Fibroblast of the aortic adventitia (primary cell): ENCODE data around the gene ASGR1. TPM values are rescaled to one million over a fixed set of nuclear protein-coding genes. Genes with fewer than 3 reads are reported as not detected.

Experiments
- DNase-seq: peaks from one replicate; pipeline ENCODE4 v3.0.0-alpha.2; 2010; ENCODE audit warnings: low read depth
- H3K4me3 ChIP-seq: 2 replicates; pipeline ENCODE4 v1.5.1; 2011; ENCODE audit warnings: low read depth, mild to moderate bottlenecking, control low read depth, low read length, moderate library complexity
- total RNA-seq: library from RNA; depleted of rRNA; stranded (reverse); fragments of >200 nt; gene quantifications from 2 replicates; pipeline ENCODE4 v1.2.3, GENCODE V29; 2012; ENCODE audit warnings: low replicate concordance
- TF ChIP-seq, protein P1 (sequence below): IDR thresholded peaks from 2 replicates; pipeline ENCODE4 v1.5.1; 2011; ENCODE audit warnings: mild to moderate bottlenecking, low read length, control low read depth, inconsistent platforms; ENCODE audit not compliant: insufficient read depth

ASGR1 gene
- total RNA-seq, 1 donor = 0.09 TPM

GRCh38 chr17:7219812-7220592 is 40.8 kb upstream of the ASGR1 start, which contains the start of the genes ACADVL and DLG4:
Gene ACADVL (plus strand): TSS chr17:7219938. CDS start chr17:7219985, 47 bp downstream.
Gene DLG4 (minus strand): TSS chr17:7219836.
- H3K4me3 ChIP-seq = peak within 1 kb of the TSS; percentile 81
- TF ChIP-seq, protein P1, sequence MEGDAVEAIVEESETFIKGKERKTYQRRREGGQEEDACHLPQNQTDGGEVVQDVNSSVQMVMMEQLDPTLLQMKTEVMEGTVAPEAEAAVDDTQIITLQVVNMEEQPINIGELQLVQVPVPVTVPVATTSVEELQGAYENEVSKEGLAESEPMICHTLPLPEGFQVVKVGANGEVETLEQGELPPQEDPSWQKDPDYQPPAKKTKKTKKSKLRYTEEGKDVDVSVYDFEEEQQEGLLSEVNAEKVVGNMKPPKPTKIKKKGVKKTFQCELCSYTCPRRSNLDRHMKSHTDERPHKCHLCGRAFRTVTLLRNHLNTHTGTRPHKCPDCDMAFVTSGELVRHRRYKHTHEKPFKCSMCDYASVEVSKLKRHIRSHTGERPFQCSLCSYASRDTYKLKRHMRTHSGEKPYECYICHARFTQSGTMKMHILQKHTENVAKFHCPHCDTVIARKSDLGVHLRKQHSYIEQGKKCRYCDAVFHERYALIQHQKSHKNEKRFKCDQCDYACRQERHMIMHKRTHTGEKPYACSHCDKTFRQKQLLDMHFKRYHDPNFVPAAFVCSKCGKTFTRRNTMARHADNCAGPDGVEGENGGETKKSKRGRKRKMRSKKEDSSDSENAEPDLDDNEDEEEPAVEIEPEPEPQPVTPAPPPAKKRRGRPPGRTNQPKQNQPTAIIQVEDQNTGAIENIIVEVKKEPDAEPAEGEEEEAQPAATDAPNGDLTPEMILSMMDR = no peak
- DNase-seq = peak; percentile 86

GRCh38 chr17:7219229-7219811 is 40.1 kb upstream of the ASGR1 start:
- peak overlapping the region; percentile 81 for H3K4me3 ChIP-seq
- TF ChIP-seq, protein P1 = no peak
- DNase-seq = no peak

- no peak overlapping the region for H3K4me3 ChIP-seq
- TF ChIP-seq, protein P1 = no peak
- no peak for DNase-seq
These were observed 39.6 kb upstream of the ASGR1 start for GRCh38 chr17:7218758-7219157.

- no peak for DNase-seq
- H3K4me3 ChIP-seq = no peak overlapping the region
These were observed 39.0 kb upstream of the ASGR1 start for GRCh38 chr17:7218166-7218565.

GRCh38 chr17:7217113-7217987 is 38.2 kb upstream of the ASGR1 start:
- TF ChIP-seq, protein P1 = no peak
- peak; percentile 78 for DNase-seq
- peak overlapping the region; percentile 72 for H3K4me3 ChIP-seq

More at GRCh38 chr17:7218166-7218565, 39.0 kb upstream of the ASGR1 start:
- TF ChIP-seq, protein P1 = no peak
